HepG2 (cell line): Measurements from ENCODE around the gene C16orf87. TPM values are rescaled to one million over a fixed set of nuclear protein-coding genes. Genes with fewer than 3 reads are reported as not detected.

Source experiments
- CHD2 ChIP-seq: IDR thresholded peaks from 2 replicates; pipeline ENCODE4 v1.6.1; 2011; ENCODE audit warnings: low read depth, low read length, improper control_type of control experiment
- ELF3 ChIP-seq: IDR thresholded peaks from 2 replicates; pipeline ENCODE4 v1.6.1; 2016; ENCODE audit warnings: missing genetic modification reagents, missing compliant biosample characterization
- ELK4 ChIP-seq: sonication (generic); formaldehyde crosslinking; IDR thresholded peaks from 2 replicates; pipeline ENCODE4 v1.9.0; 2021; ENCODE audit warnings: missing genetic modification reagents, borderline replicate concordance
- GATAD1 ChIP-seq: IDR thresholded peaks from 2 replicates; pipeline ENCODE4 v1.6.1; 2016; ENCODE audit warnings: missing genetic modification reagents, missing compliant biosample characterization
- HIC2 ChIP-seq: sonication (generic); formaldehyde crosslinking; IDR thresholded peaks from 2 replicates; pipeline ENCODE4 v1.9.0; 2022; ENCODE audit warnings: low read depth, missing genetic modification reagents
- HMGXB4 ChIP-seq, 2 experiments: sonication (generic) in 1 of 2; formaldehyde crosslinking in 1 of 2; IDR thresholded peaks; 2 replicates each; pipeline versions ENCODE4 v1.4.0 to v1.6.1; 2018 to 2020; ENCODE audit warnings: missing genetic modification reagents in 2 of 2, borderline replicate concordance in 1 of 2, low read depth in 1 of 2, mild to moderate bottlenecking in 1 of 2, missing biosample characterization in 1 of 2
- HOXA7 ChIP-seq: sonication (generic); formaldehyde crosslinking; IDR thresholded peaks from 2 replicates; pipeline ENCODE4 v1.8.1; 2022; ENCODE audit warnings: mild to moderate bottlenecking, missing genetic modification reagents, moderate library complexity
- IRX3 ChIP-seq: sonication (generic); formaldehyde crosslinking; IDR thresholded peaks from 2 replicates; pipeline ENCODE4 v1.8.1; 2023; ENCODE audit warnings: mild to moderate bottlenecking, low read depth, missing genetic modification reagents, borderline replicate concordance
- PHF8 ChIP-seq: sonication (generic); formaldehyde crosslinking; IDR thresholded peaks from 2 replicates; pipeline ENCODE4 v1.5.0; 2020; ENCODE audit warnings: missing genetic modification reagents
- PITX1 ChIP-seq: sonication (generic); formaldehyde crosslinking; IDR thresholded peaks from 2 replicates; pipeline ENCODE4 v1.5.1; 2020; ENCODE audit warnings: mild to moderate bottlenecking, missing genetic modification reagents
- SNAI1 ChIP-seq: sonication (generic); formaldehyde crosslinking; IDR thresholded peaks from 2 replicates; pipeline ENCODE4 v1.5.0; 2020; ENCODE audit warnings: mild to moderate bottlenecking, missing genetic modification reagents, borderline replicate concordance
- SNAPC2 ChIP-seq: sonication (generic); formaldehyde crosslinking; IDR thresholded peaks from 2 replicates; pipeline ENCODE4 v1.8.1; 2022; ENCODE audit warnings: mild to moderate bottlenecking, missing genetic modification reagents
- SP2 ChIP-seq: sonication (generic); formaldehyde crosslinking; IDR thresholded peaks from 2 replicates; pipeline ENCODE4 v1.5.1; 2020; ENCODE audit warnings: mild to moderate bottlenecking, missing genetic modification reagents
- TRIM24 ChIP-seq: sonication (generic); formaldehyde crosslinking; IDR thresholded peaks from 2 replicates; pipeline ENCODE4 v1.8.0; 2022; ENCODE audit warnings: mild to moderate bottlenecking, missing genetic modification reagents
- UBTF ChIP-seq: sonication (generic); formaldehyde crosslinking; IDR thresholded peaks from 2 replicates; pipeline ENCODE4 v1.4.0; 2020; ENCODE audit warnings: mild to moderate bottlenecking, missing genetic modification reagents
- ZFP36L2 ChIP-seq: sonication (generic); formaldehyde crosslinking; IDR thresholded peaks from 2 replicates; pipeline ENCODE4 v1.4.0; 2020; ENCODE audit warnings: missing genetic modification reagents
- ZNF160 ChIP-seq: sonication (generic); formaldehyde crosslinking; IDR thresholded peaks from 2 replicates; pipeline ENCODE4 v1.8.0; 2022; ENCODE audit warnings: mild to moderate bottlenecking, inconsistent platforms, missing genetic modification reagents
- ZNF18 ChIP-seq: sonication (generic); formaldehyde crosslinking; IDR thresholded peaks from 2 replicates; pipeline ENCODE4 v1.8.0; 2022; ENCODE audit warnings: mild to moderate bottlenecking, missing genetic modification reagents; ENCODE audit not compliant: insufficient replicate concordance
- ZNF292 ChIP-seq: sonication (generic); formaldehyde crosslinking; IDR thresholded peaks from 2 replicates; pipeline ENCODE4 v1.8.1; 2022; ENCODE audit warnings: mild to moderate bottlenecking, low read depth, missing genetic modification reagents, borderline replicate concordance
- ZNF431 ChIP-seq: sonication (generic); formaldehyde crosslinking; IDR thresholded peaks from 2 replicates; pipeline ENCODE4 v1.9.0; 2022; ENCODE audit warnings: missing genetic modification reagents, low read depth, mild to moderate bottlenecking, borderline replicate concordance
- ZNF468 ChIP-seq: sonication (generic); formaldehyde crosslinking; IDR thresholded peaks from 2 replicates; pipeline ENCODE4 v1.8.0; 2022; ENCODE audit warnings: mild to moderate bottlenecking, moderate library complexity, missing genetic modification reagents
- ZNF776 ChIP-seq: sonication (generic); formaldehyde crosslinking; IDR thresholded peaks from 2 replicates; pipeline ENCODE4 v1.4.0; 2020; ENCODE audit warnings: mild to moderate bottlenecking, missing genetic modification reagents
- polyA plus RNA-seq, 8 experiments: library from polyadenylated mRNA; depleted of rRNA in 3 of 8; stranded (reverse) in 7 of 8; unstranded in 1 of 8; fragments of >200 nt; fragmentation: Illumina TruSeq in 4 of 8; extraction: Trizol in 4 of 8; gene quantifications; 2 replicates each; pipeline versions ENCODE4 v1.2.1 to v1.2.3, GENCODE V29; 2011 to 2016; ENCODE audit warnings: low read depth in 4 of 8, missing spikeins in 1 of 8, mixed read lengths in 1 of 8; ENCODE audit not compliant: insufficient read depth in 1 of 8
- total RNA-seq, 5 experiments: library from RNA; depleted of rRNA; stranded (reverse); fragments of >200 nt; fragmentation: Illumina TruSeq; extraction: Trizol; gene quantifications; 2 replicates each; pipeline ENCODE4 v1.2.3, GENCODE V29; 2016; ENCODE audit warnings: low read depth in 1 of 5

C16orf87 gene
- total and polyA plus RNA-seq, 2 of the 13 experiments (the other 11 are each of a cell fraction or from before 2014, with no cell fraction given): 8.6 to 19.5 TPM

GRCh38 chr16:46839986-46840443 lies 9.0 kb upstream of the C16orf87 start (continued):
- TF ChIP-seq HIC2 (CRISPR knock-in tag) (no peak), ZNF18 (CRISPR knock-in tag) (no peak), ZNF431 (CRISPR knock-in tag) (no peak), PHF8 (CRISPR knock-in tag) (no peak), GATAD1 (CRISPR knock-in tag) (no peak), ZFP36L2 (CRISPR knock-in tag) (no peak), CHD2 (peak; percentile 92), ZNF468 (CRISPR knock-in tag) (no peak), TRIM24 (CRISPR knock-in tag) (no peak), SNAI1 (no peak), ZNF292 (CRISPR knock-in tag) (no peak), ZNF776 (CRISPR knock-in tag) (no peak), ZNF160 (no peak), HOXA7 (CRISPR knock-in tag) (no peak), ELK4 (CRISPR knock-in tag) (no peak), HMGXB4 (CRISPR knock-in tag; IDR thresholded peaks at IDR 0.05; ENCODE audit: borderline replicate concordance in 1 of 2, low read depth in 1 of 2) (0 out of 4 replicates have a peak, but pooled peaks of 1 of the 2 experiments have one; percentile 30), SP2 (CRISPR knock-in tag) (no peak), ELF3 (no peak), PITX1 (CRISPR knock-in tag) (peak; percentile 75; the same call in 1 of the 2 replicates), SNAPC2 (CRISPR knock-in tag) (no peak), IRX3 (CRISPR knock-in tag) (no peak), UBTF (no peak)
